ENCODE results near the gene CENPA. TPM values are rescaled to one million over a fixed set of nuclear protein-coding genes. Genes with fewer than 3 reads are reported as not detected.

CENPA gene
- total and polyA plus RNA-seq, 2 of the 13 experiments (the other 11 are each of a cell fraction or from before 2014, with no cell fraction given) = 28.5 to 38.5 TPM

DNA sequence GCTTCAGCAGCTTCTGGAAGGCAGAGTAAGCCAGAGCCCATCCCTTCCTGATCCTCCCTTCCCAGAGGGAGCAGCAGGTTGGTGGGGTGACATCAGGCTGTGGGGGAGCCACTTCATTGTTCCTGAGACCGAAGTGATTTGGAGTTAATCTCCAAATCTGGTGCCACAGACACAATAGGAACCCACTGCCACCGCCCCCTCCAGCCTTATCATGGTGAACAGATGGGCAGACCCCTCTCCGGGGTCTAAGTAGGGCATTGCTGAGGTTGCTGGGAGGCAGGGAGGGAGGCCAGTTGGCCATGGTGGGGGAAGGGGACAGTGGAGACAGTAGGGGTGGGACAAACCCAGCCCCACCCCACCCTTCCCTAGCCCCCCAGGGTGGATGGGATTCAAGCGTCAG is 47.4 kb upstream of the CENPA start:
- intact Hi-C loops (cut with micrococcal nuclease; ENCODE audit: unreplicated experiment) (no loop called here), in situ Hi-C loops (cut with HindIII; ENCODE audit: extremely low pct_ligation_motif_present, low pct_unique_long_range_greater_than_20kb) (no loop called here)
- 25% methylated on average over 1 of the region's 4 CpGs for WGBS (ENCODE audit: low lambda C conversion rate)
- Histone ChIP-seq H3K4me3 (replicated peaks in 1 of 3; ENCODE audit: insufficient read depth in 1 of 3, low read depth in 2 of 3, low read length in 3 of 3) (no peak overlapping the region), H3K4me2 (ENCODE audit: low read depth, low read length) (no peak overlapping the region), H3K27me3 (ENCODE audit: control insufficient read depth in 1 of 2, insufficient read depth in 2 of 2, low read length in 2 of 2) (peaks cover 7 to 36% of the 10 kb centered on the region in 2 experiments; a peak in 4 of 5 replicates), H3K9ac (ENCODE audit: insufficient read depth, low read depth, low read length) (no peak overlapping the region), H3K79me2 (ENCODE audit: insufficient read depth, low read length) (no peaks in the 10 kb centered on the region), H3K36me3 (replicated peaks in 1 of 2; ENCODE audit: control insufficient read depth in 1 of 2, insufficient read depth in 2 of 2, low read length in 2 of 2) (no peaks in the 10 kb centered on the region), H4K20me1 (ENCODE audit: insufficient read depth, low read length) (no peaks in the 10 kb centered on the region), H3K9me3 (ENCODE audit: low read length) (no peaks in the 10 kb centered on the region), H3K27ac (ENCODE audit: extremely low read length, insufficient read depth, low read length) (no peak overlapping the region), H3K4me1 (ENCODE audit: insufficient read depth, low read length) (peaks cover 34% of the 10 kb centered on the region), H2AFZ (ENCODE audit: low read length) (no peak overlapping the region)
- DNase-seq (ENCODE audit: low spot score) (no peak), ATAC-seq (no peak), FAIRE-seq (no peak)
- CTCF ChIA-PET (ENCODE audit: low intra/inter-chr PET ratio, low total read pairs) = no interaction called here
- POLR2A ChIA-PET = no interaction called here
- TF ChIP-seq NR2C2 (CRISPR knock-in tag; IDR thresholded peaks at IDR 0.05; ENCODE audit: borderline replicate concordance) (no peak), TOE1 (CRISPR knock-in tag; IDR thresholded peaks at IDR 0.05) (no peak), ZNF510 (CRISPR knock-in tag; IDR thresholded peaks at IDR 0.05; ENCODE audit: low read depth) (no peak), TBX2 (CRISPR knock-in tag; IDR thresholded peaks at IDR 0.05; ENCODE audit: borderline replicate concordance) (no peak), ZNF101 (CRISPR knock-in tag; IDR thresholded peaks at IDR 0.05; ENCODE audit: borderline replicate concordance, low read depth) (no peak), ZNF776 (CRISPR knock-in tag; IDR thresholded peaks at IDR 0.05) (no peak), ZNF354B (CRISPR knock-in tag; IDR thresholded peaks at IDR 0.05) (no peak), ZNF251 (CRISPR knock-in tag; IDR thresholded peaks at IDR 0.05) (no peak), ZNF883 (CRISPR knock-in tag; IDR thresholded peaks at IDR 0.05; ENCODE audit: not compliant biosample characterization) (no peak), HOXA7 (CRISPR knock-in tag; IDR thresholded peaks at IDR 0.05) (no peak)
- TF ChIP-seq, protein P1, sequence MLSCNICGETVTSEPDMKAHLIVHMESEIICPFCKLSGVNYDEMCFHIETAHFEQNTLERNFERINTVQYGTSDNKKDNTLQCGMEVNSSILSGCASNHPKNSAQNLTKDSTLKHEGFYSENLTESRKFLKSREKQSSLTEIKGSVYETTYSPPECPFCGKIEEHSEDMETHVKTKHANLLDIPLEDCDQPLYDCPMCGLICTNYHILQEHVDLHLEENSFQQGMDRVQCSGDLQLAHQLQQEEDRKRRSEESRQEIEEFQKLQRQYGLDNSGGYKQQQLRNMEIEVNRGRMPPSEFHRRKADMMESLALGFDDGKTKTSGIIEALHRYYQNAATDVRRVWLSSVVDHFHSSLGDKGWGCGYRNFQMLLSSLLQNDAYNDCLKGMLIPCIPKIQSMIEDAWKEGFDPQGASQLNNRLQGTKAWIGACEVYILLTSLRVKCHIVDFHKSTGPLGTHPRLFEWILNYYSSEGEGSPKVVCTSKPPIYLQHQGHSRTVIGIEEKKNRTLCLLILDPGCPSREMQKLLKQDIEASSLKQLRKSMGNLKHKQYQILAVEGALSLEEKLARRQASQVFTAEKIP (CRISPR knock-in tag; IDR thresholded peaks at IDR 0.05; ENCODE audit: borderline replicate concordance) = no peak
- TF ChIP-seq, protein P2, sequence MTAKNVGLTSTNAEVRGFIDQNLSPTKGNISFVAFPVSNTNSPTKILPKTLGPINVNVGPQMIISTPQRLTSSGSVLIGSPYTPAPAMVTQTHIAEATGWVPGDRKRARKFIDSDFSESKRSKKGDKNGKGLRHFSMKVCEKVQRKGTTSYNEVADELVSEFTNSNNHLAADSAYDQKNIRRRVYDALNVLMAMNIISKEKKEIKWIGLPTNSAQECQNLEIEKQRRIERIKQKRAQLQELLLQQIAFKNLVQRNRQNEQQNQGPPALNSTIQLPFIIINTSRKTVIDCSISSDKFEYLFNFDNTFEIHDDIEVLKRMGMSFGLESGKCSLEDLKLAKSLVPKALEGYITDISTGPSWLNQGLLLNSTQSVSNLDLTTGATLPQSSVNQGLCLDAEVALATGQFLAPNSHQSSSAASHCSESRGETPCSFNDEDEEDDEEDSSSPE (CRISPR knock-in tag; IDR thresholded peaks at IDR 0.05) = no peak
- TF ChIP-seq, protein P3, sequence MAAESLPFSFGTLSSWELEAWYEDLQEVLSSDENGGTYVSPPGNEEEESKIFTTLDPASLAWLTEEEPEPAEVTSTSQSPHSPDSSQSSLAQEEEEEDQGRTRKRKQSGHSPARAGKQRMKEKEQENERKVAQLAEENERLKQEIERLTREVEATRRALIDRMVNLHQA (CRISPR knock-in tag; IDR thresholded peaks at IDR 0.05) = no peak
- TF ChIP-seq, protein P4, sequence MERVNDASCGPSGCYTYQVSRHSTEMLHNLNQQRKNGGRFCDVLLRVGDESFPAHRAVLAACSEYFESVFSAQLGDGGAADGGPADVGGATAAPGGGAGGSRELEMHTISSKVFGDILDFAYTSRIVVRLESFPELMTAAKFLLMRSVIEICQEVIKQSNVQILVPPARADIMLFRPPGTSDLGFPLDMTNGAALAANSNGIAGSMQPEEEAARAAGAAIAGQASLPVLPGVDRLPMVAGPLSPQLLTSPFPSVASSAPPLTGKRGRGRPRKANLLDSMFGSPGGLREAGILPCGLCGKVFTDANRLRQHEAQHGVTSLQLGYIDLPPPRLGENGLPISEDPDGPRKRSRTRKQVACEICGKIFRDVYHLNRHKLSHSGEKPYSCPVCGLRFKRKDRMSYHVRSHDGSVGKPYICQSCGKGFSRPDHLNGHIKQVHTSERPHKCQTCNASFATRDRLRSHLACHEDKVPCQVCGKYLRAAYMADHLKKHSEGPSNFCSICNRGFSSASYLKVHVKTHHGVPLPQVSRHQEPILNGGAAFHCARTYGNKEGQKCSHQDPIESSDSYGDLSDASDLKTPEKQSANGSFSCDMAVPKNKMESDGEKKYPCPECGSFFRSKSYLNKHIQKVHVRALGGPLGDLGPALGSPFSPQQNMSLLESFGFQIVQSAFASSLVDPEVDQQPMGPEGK (CRISPR knock-in tag; IDR thresholded peaks at IDR 0.05) = no peak
- TF ChIP-seq, protein P5, sequence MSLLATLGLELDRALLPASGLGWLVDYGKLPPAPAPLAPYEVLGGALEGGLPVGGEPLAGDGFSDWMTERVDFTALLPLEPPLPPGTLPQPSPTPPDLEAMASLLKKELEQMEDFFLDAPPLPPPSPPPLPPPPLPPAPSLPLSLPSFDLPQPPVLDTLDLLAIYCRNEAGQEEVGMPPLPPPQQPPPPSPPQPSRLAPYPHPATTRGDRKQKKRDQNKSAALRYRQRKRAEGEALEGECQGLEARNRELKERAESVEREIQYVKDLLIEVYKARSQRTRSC (CRISPR knock-in tag; IDR thresholded peaks at IDR 0.05; ENCODE audit: low read depth) = no peak
- BruUV-seq (replicated peaks) = no TSS peak

All from HepG2 (cell line).